SK-MEL-5 (cell line): Measurements from ENCODE around the gene LGR5. TPM values are rescaled to one million over a fixed set of nuclear protein-coding genes. Genes with fewer than 3 reads are reported as not detected.

Experiments
- DNase-seq: peaks from one replicate; pipeline ENCODE4 v3.0.0-alpha.2; 2016; ENCODE audit warnings: low read depth, low spot score
- in situ Hi-C: cut with HindIII; loops from 2 replicates; pipeline ENCODE4 v1.10.0; 2016; ENCODE audit warnings: low sequenced_read_pairs, high pct_unique_total_duplicates, low pct_unique_long_range_greater_than_20kb
- total RNA-seq: library from RNA; depleted of rRNA; stranded (reverse); fragments of >200 nt; shearing (Covaris generic); gene quantifications from 2 replicates; pipeline ENCODE4 v1.2.3, GENCODE V29; 2014; rRNA removed

LGR5 gene
- total RNA-seq, 1 experiment from 2014 or later = not detected

DNA sequence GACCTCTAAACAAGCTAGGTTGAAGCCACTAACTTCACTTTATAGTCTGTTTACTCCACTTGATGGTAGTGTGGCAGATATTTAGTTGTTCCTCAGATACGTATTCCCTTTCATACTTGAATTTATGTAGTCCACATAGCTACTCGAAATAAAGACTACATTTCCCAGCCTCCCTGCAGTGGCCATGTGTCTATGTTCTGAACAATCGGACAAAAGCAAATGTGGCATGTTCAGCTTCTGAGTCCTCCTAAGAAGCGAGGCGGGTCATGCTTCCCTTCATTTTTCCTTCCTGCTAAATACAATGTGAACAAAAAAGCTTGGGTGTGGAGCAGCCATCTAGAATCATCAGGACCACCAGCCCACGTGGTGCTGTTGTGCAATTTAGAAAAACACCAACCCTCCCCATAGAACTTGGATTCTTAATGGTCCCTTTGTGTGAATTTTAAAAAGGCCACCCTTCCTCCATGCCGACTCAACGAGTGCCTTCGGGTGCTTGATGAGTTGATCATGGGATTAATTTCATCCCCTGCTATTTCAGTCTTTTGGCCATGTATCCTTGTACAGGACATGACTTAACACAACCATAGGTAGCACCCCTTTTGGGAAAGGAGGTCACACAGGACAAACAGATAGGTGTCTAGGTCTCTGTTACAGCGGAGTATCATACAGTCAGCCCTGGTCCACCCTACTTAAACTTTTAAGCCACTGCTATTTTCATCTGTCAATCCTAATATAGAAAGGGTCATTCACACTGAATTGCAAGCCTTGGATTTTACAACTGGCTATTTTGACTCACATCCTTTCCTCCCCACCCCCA lies 163.4 kb downstream of the LGR5 start:
- in situ Hi-C loops = no loop called here
- peak; percentile 76 for DNase-seq

GRCh38 chr12:71605039-71605438 lies 165.4 kb downstream of the LGR5 start:
- in situ Hi-C loops = no loop called here
- DNase-seq = no peak

DNA sequence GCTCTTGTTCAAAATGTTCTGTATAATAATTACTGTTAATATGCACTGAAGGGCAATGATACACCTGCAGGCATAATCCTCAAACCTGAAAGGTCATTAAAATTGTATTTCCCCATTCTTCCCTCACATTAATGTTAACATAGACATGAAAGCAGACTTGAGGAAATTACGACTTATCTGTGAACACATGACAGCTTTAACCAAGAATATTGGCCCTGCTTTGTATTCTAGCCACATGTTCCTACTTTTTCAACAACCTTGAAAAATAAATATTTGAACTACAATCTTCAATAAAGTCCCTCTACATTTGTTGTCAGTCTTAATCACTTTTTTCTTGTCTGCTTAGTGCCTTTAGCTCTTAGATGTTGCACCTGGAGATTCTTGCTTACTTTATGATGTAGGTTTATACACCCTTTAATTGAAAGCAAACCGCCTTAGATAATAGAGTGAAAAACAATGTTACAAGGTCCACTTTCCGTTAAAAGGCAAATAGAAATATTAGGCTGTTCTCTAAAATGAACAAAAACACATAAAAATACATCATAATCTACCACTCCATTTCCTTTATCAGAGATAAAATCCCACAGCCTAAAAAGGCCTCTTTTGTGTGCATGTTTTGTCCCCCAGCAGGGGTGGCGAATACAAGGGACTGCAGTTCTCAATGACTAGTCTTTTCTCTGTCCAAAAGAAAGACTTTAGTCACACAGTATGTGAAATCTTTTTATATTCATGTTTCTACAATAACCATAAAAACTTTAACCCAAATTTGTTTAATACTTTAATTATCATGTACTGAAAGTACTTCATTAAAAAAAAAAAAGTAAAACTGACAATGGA lies 168.1 kb downstream of the LGR5 start:
- in situ Hi-C loops = no loop called here
- DNase-seq = peak; percentile 38

DNA sequence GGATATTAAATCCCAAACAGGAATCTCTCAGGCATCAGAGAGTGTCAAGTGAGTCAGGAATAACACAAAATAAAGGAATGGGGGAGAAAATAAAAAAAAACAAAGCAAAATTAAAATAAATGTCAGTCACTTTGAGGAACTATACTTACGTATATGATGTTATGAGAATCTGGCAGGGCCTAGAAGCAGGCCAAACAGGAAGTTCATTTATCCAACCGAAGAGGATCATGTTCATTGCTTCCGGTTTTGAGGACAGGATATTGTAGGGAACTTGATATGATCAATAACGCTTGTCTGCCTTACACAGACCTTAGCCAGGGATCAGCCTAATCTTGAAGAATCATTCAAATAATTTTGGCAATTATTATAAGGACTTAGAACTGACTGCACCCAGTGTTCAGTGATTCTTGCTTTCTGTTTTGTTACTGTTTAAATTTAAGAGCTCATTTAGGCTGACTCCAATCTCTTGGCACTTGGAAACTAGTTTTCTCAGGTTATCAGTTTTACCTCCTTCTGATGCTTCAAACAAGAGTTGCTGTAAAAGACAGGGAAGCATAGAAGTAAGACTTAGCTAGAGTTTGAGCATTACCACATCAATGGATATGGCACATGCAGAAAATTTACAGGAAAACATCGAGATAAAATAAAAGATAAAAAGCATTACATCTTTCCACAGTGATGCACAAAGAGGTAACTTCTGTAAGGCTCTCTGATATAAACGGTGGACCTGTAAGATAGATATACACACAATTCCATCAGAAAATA lies 170.6 kb downstream of the LGR5 start:
- in situ Hi-C loops = no loop called here

GRCh38 chr12:71621938-71622337 lies 182.3 kb downstream of the LGR5 start:
- DNase-seq = no peak
- in situ Hi-C loops = no loop called here

More for the DNA sequence above, 170.6 kb downstream of the LGR5 start:
- no peak for DNase-seq

DNA sequence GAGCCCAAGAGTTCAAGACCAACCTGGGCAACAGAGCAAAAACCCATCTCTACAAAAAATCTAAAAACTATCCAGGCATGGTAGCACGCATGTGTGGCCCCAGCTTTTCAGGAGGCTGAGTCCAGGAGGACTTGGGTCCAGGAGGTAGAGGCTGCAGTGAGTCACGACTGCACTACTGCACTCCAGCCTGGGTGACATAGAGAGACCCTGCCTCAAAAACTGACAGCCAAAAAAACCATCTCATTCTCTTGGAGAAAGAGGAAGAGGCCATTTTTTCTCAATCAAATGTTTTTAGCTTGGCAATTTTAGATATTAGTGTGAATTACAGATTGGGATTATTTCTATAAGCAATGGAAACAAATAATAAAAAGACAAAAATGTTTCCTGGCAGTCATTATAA lies 185.9 kb downstream of the LGR5 start:
- DNase-seq = no peak
- in situ Hi-C loops = no loop called here

- DNase-seq = no peak
- in situ Hi-C loops = no loop called here
Observed at GRCh38 chr12:71626098-71626497, 186.5 kb downstream of the LGR5 start.

DNA sequence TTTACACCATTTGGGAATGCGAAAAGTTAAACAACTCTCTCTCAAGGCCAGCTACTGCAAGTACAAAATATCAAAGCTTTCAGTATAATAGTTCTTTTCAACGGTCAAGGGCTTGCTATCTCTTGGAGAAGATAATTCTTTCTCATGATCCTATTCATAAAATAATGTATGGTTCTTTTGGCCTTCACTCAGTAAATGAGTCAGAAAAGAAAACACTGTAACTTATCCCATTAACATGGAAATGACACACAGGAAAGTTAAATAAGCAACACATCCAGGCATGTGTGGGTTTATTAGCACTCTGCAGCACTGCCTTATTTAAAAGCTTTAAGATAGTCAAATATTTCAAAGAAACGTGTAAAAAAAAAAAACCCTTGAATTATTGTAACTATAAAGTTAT lies 187.2 kb downstream of the LGR5 start:
- in situ Hi-C loops = no loop called here
- DNase-seq = peak; percentile 75

DNA sequence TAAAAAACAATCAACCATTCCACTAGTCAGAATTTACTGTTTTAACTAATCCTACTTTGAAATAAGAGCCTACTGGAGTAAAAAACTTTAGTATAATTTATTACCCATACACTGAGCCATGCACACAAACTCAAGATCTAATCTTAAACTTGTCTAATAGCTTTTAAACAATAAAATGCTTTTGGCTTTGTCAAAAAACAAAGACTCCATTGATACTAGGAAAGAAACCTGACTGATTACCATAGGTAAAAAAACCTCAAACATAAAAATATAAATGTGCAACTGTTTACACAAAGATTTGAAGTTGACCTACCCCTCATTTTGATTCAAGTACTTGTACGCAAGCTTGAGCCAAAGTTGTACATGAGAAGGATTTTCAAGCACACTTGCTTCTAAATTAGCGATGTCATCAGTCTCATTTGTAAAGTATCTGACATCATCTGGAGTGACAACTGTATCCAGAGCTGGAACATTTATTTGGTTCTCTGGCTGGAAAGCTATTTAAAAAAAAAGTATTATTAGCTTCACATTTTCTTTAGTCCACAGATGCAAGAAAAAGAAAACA lies 187.9 kb downstream of the LGR5 start:
- in situ Hi-C loops = no loop called here
- DNase-seq = no peak

Other genes with a start within 250 kb of the LGR5 start
- gene ZFC3H1, start 224.1 kb downstream of the LGR5 start, total RNA-seq = 13.4 and 16.0 TPM in 2 replicates
- gene THAP2, start 224.5 kb downstream of the LGR5 start, total RNA-seq = 0.95 and 2.0 TPM in 2 replicates
- gene TMEM19, start 246.3 kb downstream of the LGR5 start, total RNA-seq = 34.1 and 41.3 TPM in 2 replicates